Fibroblast of lung (primary cell): ENCODE data around the gene TRIM6. TPM values are rescaled to one million over a fixed set of nuclear protein-coding genes. Genes with fewer than 3 reads are reported as not detected.

Experiments used
- DNase-seq, 2 donors: peaks; one replicate each; pipeline versions ENCODE4 v3.0.0 to v3.0.0-alpha.2; 2010; ENCODE audit warnings: low read depth in 2 of 2
- H2AFZ ChIP-seq: 2 replicates; pipeline ENCODE4 v1.5.1; 2012; ENCODE audit warnings: low read length, control low read depth, inconsistent platforms
- H3K27ac ChIP-seq: 2 replicates; pipeline ENCODE4 v1.5.1; 2011; ENCODE audit warnings: low read length, control low read depth; ENCODE audit not compliant: insufficient read depth
- H3K27me3 ChIP-seq: 2 replicates; pipeline ENCODE4 v1.5.1; 2011; ENCODE audit warnings: mild to moderate bottlenecking, low read length; ENCODE audit not compliant: control insufficient read depth, insufficient read depth
- H3K36me3 ChIP-seq: 2 replicates; pipeline ENCODE4 v1.5.1; 2011; ENCODE audit warnings: low read length; ENCODE audit not compliant: control insufficient read depth, insufficient read depth
- H3K4me1 ChIP-seq: 2 replicates; pipeline ENCODE4 v1.5.1; 2011; ENCODE audit warnings: low read length; ENCODE audit not compliant: control insufficient read depth, insufficient read depth; ENCODE audit errors: extremely low read depth
- H3K4me2 ChIP-seq: 2 replicates; pipeline ENCODE4 v1.5.1; 2011; ENCODE audit warnings: low read length, control low read depth; ENCODE audit not compliant: insufficient read depth; ENCODE audit errors: extremely low read depth
- H3K4me3 ChIP-seq, 4 experiments: fragments of 200-600 bp in 1 of 4; sonication (generic) in 1 of 4; replicated peaks in 1 of 4; 2 replicates each; pipeline ENCODE4 v1.5.1; 2011 to 2016; ENCODE audit warnings: low read length in 4 of 4, low read depth in 3 of 4, mild to moderate bottlenecking in 3 of 4, control low read depth in 2 of 4, inconsistent platforms in 1 of 4, mixed read lengths in 1 of 4; ENCODE audit not compliant: insufficient read depth in 1 of 4; ENCODE audit errors: control extremely low read depth in 1 of 4
- H3K79me2 ChIP-seq: 2 replicates; pipeline ENCODE4 v1.5.1; 2012; ENCODE audit warnings: mild to moderate bottlenecking, low read length, inconsistent platforms; ENCODE audit not compliant: control insufficient read depth, insufficient read depth
- H3K9ac ChIP-seq: 2 replicates; pipeline ENCODE4 v1.5.1; 2011; ENCODE audit warnings: mild to moderate bottlenecking, low read length, control low read depth; ENCODE audit not compliant: insufficient read depth
- H3K9me3 ChIP-seq: 2 replicates; pipeline ENCODE4 v1.5.1; 2012; ENCODE audit warnings: low read depth, low read length; ENCODE audit not compliant: control insufficient read depth, insufficient read depth
- H4K20me1 ChIP-seq: 2 replicates; pipeline ENCODE4 v1.5.1; 2011; ENCODE audit warnings: low read length; ENCODE audit not compliant: control insufficient read depth, insufficient read depth; ENCODE audit errors: extremely low read depth
- CTCF ChIP-seq, 2 donors: IDR thresholded peaks in 1 of 2; conservative IDR thresholded peaks in 1 of 2; 1 replicate in 1 of 2; 2 replicates in 1 of 2; pipeline ENCODE4 v1.5.1; 2011 to 2012; ENCODE audit warnings: low read length in 2 of 2, control low read depth in 1 of 2, inconsistent platforms in 1 of 2, low read depth in 1 of 2, mild to moderate bottlenecking in 1 of 2
- EZH2 ChIP-seq: IDR thresholded peaks from 2 replicates; pipeline ENCODE4 v1.5.1; 2012; ENCODE audit warnings: low read length, control low read depth, mild to moderate bottlenecking; ENCODE audit errors: missing control alignments
- polyA plus RNA-seq, 2 donors: library from polyadenylated mRNA; depleted of rRNA in 1 of 2; stranded (reverse) in 1 of 2; unstranded in 1 of 2; fragments of >200 nt; gene quantifications; 2 replicates each; pipeline ENCODE4 v1.2.1, GENCODE V29; 2011 to 2012; ENCODE audit warnings: missing spikeins in 1 of 2
- total RNA-seq: library from RNA; depleted of rRNA; stranded (reverse); fragments of >200 nt; gene quantifications from 2 replicates; pipeline ENCODE4 v1.2.1, GENCODE V29; 2014

Gene TRIM6
- total and polyA plus RNA-seq, 2 donors (not counting 1 experiment from before 2014, with no cell fraction given), result 8.2 to 8.6 TPM

- Histone ChIP-seq H3K9me3 (no peaks in the 10 kb centered on the region), H3K27ac (no peak overlapping the region), H3K9ac (no peak overlapping the region), H3K4me1 (no peaks in the 10 kb centered on the region), H3K79me2 (no peaks in the 10 kb centered on the region), H3K36me3 (no peaks in the 10 kb centered on the region), H4K20me1 (no peaks in the 10 kb centered on the region), H3K4me3 (no peak overlapping the region), H3K27me3 (no peaks in the 10 kb centered on the region), H2AFZ (no peak overlapping the region), H3K4me2 (no peak overlapping the region)
- TF ChIP-seq CTCF (conservative IDR thresholded peaks at IDR 0.05 in 1 of 2, IDR thresholded peaks at IDR 0.05 in 1 of 2; ENCODE audit: low read depth in 1 of 2, low read length in 2 of 2), result no peak
- no peak for TF ChIP-seq EZH2
- DNase-seq, result no peak
Observed at GRCh38 chr11:5557751-5558150, 38.7 kb upstream of the TRIM6 start.

DNA sequence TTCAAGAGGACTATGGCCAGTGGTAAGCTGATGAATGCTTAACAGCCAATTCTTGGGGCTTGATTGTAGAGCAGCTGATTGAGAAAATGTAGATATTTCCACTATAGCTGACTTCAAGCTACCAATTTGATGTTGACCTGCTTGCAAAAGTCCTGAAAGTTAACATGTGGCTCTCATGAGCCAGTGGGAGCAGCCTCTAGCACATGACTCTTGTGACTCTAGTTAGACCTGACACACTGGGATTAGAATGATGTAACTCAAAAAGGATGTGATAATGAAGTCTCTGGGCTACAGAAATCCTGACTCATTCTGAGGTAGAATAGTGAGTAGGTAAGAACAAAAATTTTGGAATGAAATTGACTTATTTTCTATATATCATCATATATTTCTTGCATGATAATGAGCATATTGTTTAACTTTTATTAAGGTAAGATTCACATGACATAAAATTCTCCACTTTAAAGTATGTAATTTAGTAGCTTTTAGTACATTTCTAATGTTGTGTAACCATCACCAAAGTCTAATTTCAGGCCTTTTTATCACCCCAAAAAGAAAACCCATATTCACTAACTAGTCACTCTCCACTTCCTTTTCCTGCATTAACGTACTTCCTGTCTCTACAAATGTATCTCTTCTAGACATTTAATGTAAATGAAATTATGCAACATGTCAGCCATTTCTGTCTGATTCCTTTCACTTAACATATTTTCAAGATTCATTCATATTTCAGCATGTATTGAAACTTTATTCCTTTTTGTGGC is 32.0 kb upstream of the TRIM6 start:
- H3K9ac ChIP-seq, result no peak overlapping the region
- no peak for TF ChIP-seq CTCF (conservative IDR thresholded peaks at IDR 0.05 in 1 of 2, IDR thresholded peaks at IDR 0.05 in 1 of 2; ENCODE audit: low read depth in 1 of 2, low read length in 2 of 2)
- TF ChIP-seq EZH2, result no peak
- no peak overlapping the region for H3K27ac ChIP-seq
- H3K79me2 ChIP-seq, result no peaks in the 10 kb centered on the region
- H3K9me3 ChIP-seq, result no peaks in the 10 kb centered on the region
- H3K36me3 ChIP-seq, result no peaks in the 10 kb centered on the region
- H3K4me3 ChIP-seq, result no peak overlapping the region
- H3K27me3 ChIP-seq, result no peaks in the 10 kb centered on the region
- H3K4me2 ChIP-seq, result no peak overlapping the region
- no peak overlapping the region for H2AFZ ChIP-seq
- no peaks in the 10 kb centered on the region for H4K20me1 ChIP-seq
- H3K4me1 ChIP-seq, result no peaks in the 10 kb centered on the region
- peak in 1 of 2 donors; percentile 53 for DNase-seq

GRCh38 chr11:5574654-5575053 is 21.8 kb upstream of the TRIM6 start:
- Histone ChIP-seq H3K9ac (no peak overlapping the region), H3K4me1 (no peaks in the 10 kb centered on the region), H3K4me3 (no peak overlapping the region), H3K36me3 (no peaks in the 10 kb centered on the region), H2AFZ (no peak overlapping the region), H3K27ac (no peak overlapping the region), H3K79me2 (no peaks in the 10 kb centered on the region), H4K20me1 (no peaks in the 10 kb centered on the region), H3K27me3 (no peaks in the 10 kb centered on the region), H3K4me2 (no peak overlapping the region), H3K9me3 (no peaks in the 10 kb centered on the region)
- TF ChIP-seq CTCF (conservative IDR thresholded peaks at IDR 0.05 in 1 of 2, IDR thresholded peaks at IDR 0.05 in 1 of 2; ENCODE audit: low read depth in 1 of 2, low read length in 2 of 2) (no peak), EZH2 (no peak)
- DNase-seq, result no peak
